WI38 (cell line): Measurements from ENCODE around the gene REEP6.
"Not testable (repeated sequence)": the region's sequence is repeated elsewhere in the genome, so short reads cannot be mapped to it uniquely, and the experiment has no call there.

Experiments
- H3K4me3 ChIP-seq: 2 replicates; pipeline ENCODE4 v1.5.1; 2011; ENCODE audit warnings: low read depth, mild to moderate bottlenecking, control low read depth, low read length
- TF ChIP-seq, protein P1 (sequence below): IDR thresholded peaks from 2 replicates; pipeline ENCODE4 v1.5.1; 2012; ENCODE audit warnings: low read depth, mild to moderate bottlenecking, control low read depth, low read length

The REEP6 gene

GRCh38 chr19:1533510-1534150 lies 42.6 kb downstream of the REEP6 start:
- TF ChIP-seq, protein P1, sequence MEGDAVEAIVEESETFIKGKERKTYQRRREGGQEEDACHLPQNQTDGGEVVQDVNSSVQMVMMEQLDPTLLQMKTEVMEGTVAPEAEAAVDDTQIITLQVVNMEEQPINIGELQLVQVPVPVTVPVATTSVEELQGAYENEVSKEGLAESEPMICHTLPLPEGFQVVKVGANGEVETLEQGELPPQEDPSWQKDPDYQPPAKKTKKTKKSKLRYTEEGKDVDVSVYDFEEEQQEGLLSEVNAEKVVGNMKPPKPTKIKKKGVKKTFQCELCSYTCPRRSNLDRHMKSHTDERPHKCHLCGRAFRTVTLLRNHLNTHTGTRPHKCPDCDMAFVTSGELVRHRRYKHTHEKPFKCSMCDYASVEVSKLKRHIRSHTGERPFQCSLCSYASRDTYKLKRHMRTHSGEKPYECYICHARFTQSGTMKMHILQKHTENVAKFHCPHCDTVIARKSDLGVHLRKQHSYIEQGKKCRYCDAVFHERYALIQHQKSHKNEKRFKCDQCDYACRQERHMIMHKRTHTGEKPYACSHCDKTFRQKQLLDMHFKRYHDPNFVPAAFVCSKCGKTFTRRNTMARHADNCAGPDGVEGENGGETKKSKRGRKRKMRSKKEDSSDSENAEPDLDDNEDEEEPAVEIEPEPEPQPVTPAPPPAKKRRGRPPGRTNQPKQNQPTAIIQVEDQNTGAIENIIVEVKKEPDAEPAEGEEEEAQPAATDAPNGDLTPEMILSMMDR: no peak
- H3K4me3 ChIP-seq: no peak overlapping the region

DNA sequence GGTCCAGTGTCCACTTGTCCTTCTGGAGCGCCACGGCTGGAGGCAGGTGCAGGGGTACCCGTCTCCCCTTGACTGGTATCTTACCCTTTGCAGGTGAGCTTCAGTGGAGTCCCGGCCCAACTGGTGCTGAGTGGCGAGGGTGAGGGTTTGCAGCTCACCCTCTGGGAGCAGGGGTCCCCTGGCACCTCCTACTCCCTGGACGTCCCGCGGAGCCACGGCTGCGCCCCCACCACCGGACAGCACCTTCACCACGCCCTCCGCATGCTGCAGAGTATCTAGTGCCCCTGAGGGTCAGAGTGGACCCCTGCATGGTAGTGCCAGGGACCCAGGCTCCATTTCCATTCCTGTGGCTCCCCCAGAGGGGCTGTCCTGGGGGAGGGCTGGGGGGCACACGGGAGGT lies 44.0 kb downstream of the REEP6 start:
- TF ChIP-seq, protein P1: no peak
- H3K4me3 ChIP-seq: no peak overlapping the region

DNA sequence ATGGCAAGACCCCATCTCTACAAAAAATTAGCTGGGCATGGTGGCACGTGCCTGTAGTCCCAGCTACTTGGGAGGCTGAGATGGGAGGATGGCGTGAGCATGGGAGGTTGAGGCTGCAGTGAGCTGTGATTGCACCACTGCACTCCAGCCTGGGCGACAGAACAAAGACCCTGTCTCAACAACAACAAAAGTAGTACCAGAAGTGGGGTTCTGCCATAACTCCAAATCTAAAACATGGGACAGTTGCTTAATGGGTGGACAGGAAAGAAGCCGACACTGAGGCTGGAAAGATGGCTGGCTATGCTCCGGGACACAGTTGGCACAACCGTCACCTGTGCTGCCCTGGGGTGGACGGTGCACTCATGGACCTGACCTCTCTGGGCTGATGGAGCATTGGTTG lies 44.7 kb downstream of the REEP6 start:
- H3K4me3 ChIP-seq: not testable (repeated sequence)

DNA sequence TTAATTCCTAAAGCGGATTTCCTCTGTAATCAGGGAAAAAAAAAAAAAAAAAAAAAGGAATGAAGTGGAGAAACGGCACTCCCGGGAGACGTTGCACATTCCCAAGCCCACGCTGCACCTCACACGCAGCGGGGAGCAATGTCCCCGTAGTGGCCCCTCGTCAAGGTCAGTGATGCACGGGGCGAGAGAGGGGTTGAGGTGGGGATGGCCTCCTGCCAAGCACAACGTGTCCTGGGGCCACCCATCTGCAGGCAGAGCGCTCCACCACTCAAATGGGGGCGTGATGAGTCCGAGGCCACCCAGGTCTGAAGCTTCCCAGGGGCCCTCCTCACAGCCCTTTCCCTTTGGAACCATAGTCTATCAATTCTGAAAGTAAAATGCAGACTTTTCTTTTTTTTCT lies 48.0 kb downstream of the REEP6 start:
- no peak overlapping the region for H3K4me3 ChIP-seq
- TF ChIP-seq, protein P1: no peak

- H3K4me3 ChIP-seq: not testable (repeated sequence)
Measured at GRCh38 chr19:1539749-1540148, 48.8 kb downstream of the REEP6 start.

GRCh38 chr19:1540365-1540925 lies 49.5 kb downstream of the REEP6 start:
- TF ChIP-seq, protein P1: no peak
- H3K4me3 ChIP-seq: no peak overlapping the region
